Vein endothelial cell (primary cell): ENCODE data around the gene BRDT. TPM values are rescaled to one million over a fixed set of nuclear protein-coding genes. Genes with fewer than 3 reads are reported as not detected.

Source experiments
- total RNA-seq: library from RNA; depleted of rRNA; stranded (reverse); fragments of >200 nt; gene quantifications from 2 replicates; pipeline ENCODE4 v1.2.3, GENCODE V29; 2012

Gene BRDT
- not detected in 2 replicates for total RNA-seq

DNA sequence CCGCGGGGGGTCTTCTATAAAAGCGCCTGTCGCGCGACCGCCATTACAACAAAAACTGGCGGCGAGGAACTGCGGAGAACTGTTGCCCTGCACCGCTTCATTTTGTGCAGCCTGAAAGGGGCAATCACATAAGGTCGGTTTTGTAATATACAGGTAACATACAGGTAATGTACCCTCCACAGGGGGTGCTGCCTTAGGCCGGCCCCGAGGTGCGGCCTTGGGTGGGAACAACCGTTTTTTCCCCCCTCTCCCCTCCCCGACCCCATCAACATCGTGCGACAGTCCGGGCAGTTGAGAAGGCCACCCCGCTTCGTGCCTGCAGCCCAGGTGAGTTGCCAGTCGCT lies at the start of gene BRDT:
BRDT (plus strand) TSS at position 46 of the 344 bp plus-strand sequence. CDS start 13,354 bp downstream, outside the sequence.

Other genes with a start within 250 kb of the BRDT start
- gene TGFBR3, start 63.2 kb upstream of the BRDT start, total RNA-seq, result 11.1 and 18.1 TPM in 2 replicates
- 8.8 and 15.0 TPM in 2 replicates for gene EPHX4, start 80.6 kb downstream of the BRDT start, total RNA-seq
- not detected in 2 replicates for gene SETSIP, start 126.0 kb downstream of the BRDT start, total RNA-seq
- gene BTBD8, start 130.9 kb downstream of the BRDT start, total RNA-seq, result 2.0 and 2.1 TPM in 2 replicates